Measurements from ENCODE around the gene SERBP1.

GRCh38 chr1:67415041-67415440 lies 15.2 kb downstream of the SERBP1 start:
- TF ChIP-seq CTCF (IDR thresholded peaks at IDR 0.05) (no peak), POLR2A (IDR thresholded peaks at IDR 0.05) (no peak)
